Fibroblast of skin of scalp (primary cell): ENCODE measurements around the gene GOLGA6D.
"Not testable (repeated sequence)": the region's sequence is repeated elsewhere in the genome, so short reads cannot be mapped to it uniquely, and the experiment has no call there.

Source experiments
- DNase-seq: peaks from one replicate; pipeline ENCODE4 v3.0.0-alpha.2; 2013

GOLGA6D gene

GRCh38 chr15:75333654-75334419 is 51.2 kb downstream of the GOLGA6D start:
- not testable (repeated sequence) for DNase-seq

DNA sequence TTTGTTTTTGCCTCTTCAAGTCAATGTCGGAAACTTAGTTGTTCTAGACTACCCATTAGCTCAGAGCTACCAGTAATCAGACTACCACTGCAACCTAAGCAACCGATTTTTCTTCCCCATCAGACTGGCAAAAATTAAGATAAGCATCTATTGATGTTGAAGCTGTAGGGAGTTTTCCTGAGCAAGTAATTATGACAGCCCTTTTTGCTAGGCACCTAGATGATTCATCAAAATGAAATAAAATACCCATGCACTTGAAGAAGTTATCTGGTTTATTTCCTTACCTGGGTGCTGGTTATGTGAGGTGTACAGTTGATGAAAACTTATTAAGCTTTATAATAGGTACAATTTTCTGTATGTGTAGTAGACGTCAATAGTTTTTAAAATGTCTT is 52.7 kb downstream of the GOLGA6D start:
- no peak for DNase-seq

- DNase-seq = peak; percentile 98
Measured at GRCh38 chr15:75335705-75336355, 53.2 kb downstream of the GOLGA6D start, which contains the start of gene COMMD4. Gene COMMD4 (plus strand): TSS chr15:75336063. CDS start chr15:75336090, 27 bp downstream.

- no peak for DNase-seq
Measured at GRCh38 chr15:75338661-75339240, 56.1 kb downstream of the GOLGA6D start.

GRCh38 chr15:75339531-75340240 is 57.1 kb downstream of the GOLGA6D start:
- no peak for DNase-seq

GRCh38 chr15:75342221-75342620 is 59.6 kb downstream of the GOLGA6D start:
- DNase-seq = no peak

DNA sequence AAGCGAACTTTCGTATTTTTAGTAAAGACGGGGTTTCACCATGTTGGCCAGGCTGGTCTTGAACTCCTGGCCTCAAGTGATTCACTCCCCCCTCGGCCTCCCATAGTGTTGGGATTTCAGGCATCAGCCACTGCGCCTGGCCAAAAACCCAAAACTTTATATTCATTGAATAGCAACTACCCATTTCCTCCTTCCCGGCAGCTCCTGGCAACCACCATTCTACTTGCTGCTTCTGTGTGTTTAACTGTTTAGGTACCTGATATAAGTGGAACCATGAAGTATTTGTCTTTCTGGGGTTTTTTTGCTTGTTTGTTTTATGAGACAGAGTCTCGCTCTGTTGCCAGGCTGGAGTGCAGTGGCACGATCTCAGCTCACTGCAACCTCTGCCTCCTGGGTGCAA is 61.3 kb downstream of the GOLGA6D start:
- DNase-seq = not testable (repeated sequence)
